ENCODE results near the gene FBXO34. TPM values are rescaled to one million over a fixed set of nuclear protein-coding genes. Genes with fewer than 3 reads are reported as not detected.
"Not testable (repeated sequence)": the region's sequence is repeated elsewhere in the genome, so short reads cannot be mapped to it uniquely, and the experiment has no call there.

The FBXO34 gene
- total and polyA plus RNA-seq, 7 donors, result 6.1 to 57.4 (median 25.8) TPM

DNA sequence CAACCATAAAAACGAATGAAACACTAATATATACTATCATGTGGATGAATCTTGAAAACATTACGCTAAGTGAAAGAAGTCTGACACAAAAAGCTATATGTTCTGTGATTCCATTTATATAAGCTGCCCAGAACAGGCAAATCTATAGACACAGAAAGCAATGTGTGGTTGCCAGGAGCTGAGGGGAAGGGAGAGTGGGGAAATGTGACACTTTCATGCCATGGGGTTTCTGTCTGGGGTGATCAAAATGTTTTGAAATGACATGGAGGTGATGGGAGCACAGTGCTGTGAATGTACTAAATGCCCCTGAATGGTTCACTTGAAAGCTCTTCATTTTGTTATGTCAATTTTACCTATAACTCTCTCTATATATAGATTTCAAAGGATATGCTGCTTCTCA, 110.3 kb downstream of the FBXO34 start:
- DNase-seq, result no peak
- WGBS, 3 donors, result 94 to 96% (median 94%) methylated on average over 2 of the region's 2 CpGs
- Histone ChIP-seq H3K9me3 (no peaks in the 10 kb centered on the region), H3K4me3 (no peak overlapping the region), H3K27ac (peak overlapping the region; percentile 11), H3K4me1 (peaks cover 37% of the 10 kb centered on the region), H3K27me3 (ENCODE audit: insufficient read depth in 3 of 3, low read length in 2 of 3) (no peaks in the 10 kb centered on the region), H3K36me3 (ENCODE audit: insufficient read depth in 1 of 2, low read depth in 1 of 2) (peaks cover 6 to 71% of the 10 kb centered on the region in 2 donors)
- TF ChIP-seq, protein P1, sequence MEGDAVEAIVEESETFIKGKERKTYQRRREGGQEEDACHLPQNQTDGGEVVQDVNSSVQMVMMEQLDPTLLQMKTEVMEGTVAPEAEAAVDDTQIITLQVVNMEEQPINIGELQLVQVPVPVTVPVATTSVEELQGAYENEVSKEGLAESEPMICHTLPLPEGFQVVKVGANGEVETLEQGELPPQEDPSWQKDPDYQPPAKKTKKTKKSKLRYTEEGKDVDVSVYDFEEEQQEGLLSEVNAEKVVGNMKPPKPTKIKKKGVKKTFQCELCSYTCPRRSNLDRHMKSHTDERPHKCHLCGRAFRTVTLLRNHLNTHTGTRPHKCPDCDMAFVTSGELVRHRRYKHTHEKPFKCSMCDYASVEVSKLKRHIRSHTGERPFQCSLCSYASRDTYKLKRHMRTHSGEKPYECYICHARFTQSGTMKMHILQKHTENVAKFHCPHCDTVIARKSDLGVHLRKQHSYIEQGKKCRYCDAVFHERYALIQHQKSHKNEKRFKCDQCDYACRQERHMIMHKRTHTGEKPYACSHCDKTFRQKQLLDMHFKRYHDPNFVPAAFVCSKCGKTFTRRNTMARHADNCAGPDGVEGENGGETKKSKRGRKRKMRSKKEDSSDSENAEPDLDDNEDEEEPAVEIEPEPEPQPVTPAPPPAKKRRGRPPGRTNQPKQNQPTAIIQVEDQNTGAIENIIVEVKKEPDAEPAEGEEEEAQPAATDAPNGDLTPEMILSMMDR (IDR thresholded peaks at IDR 0.05), result no peak
- ATAC-seq, result no peak
- intact Hi-C loops (cut with DNase I), result no loop called here

DNA sequence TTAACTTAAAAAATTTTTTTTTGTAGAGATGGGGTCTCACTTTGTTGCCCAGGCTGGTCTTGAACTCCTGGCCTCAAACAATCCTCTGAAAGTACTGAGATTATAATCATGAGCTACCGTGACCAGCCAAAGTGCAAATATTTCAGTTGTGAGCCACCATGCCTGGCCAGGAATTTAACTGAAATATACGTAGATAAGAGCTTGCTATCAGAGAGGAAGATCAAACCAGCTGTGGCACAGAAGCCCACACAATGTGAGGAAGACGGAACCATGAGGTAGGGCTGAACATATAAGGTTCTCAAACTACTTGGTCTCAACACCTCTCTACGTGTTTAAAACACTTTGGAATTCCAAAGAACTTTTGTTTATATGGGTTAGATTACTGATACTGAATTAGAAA, 111.3 kb downstream of the FBXO34 start:
- Histone ChIP-seq H3K27ac (peak overlapping the region; percentile 84), H3K4me3 (no peak overlapping the region), H3K27me3 (ENCODE audit: insufficient read depth in 3 of 3, low read length in 2 of 3) (no peaks in the 10 kb centered on the region), H3K9me3 (no peaks in the 10 kb centered on the region), H3K4me1 (peaks cover 37% of the 10 kb centered on the region), H3K36me3 (ENCODE audit: insufficient read depth in 1 of 2, low read depth in 1 of 2) (peaks cover 2 to 67% of the 10 kb centered on the region in 2 donors)
- intact Hi-C loops (cut with DNase I), result no loop called here
- ATAC-seq (no peak), DNase-seq (no peak)
- TF ChIP-seq, protein P1 (IDR thresholded peaks at IDR 0.05), result no peak
- WGBS, 3 donors, result 42 to 62% (median 43%) methylated on average over 4 of the region's 4 CpGs

DNA sequence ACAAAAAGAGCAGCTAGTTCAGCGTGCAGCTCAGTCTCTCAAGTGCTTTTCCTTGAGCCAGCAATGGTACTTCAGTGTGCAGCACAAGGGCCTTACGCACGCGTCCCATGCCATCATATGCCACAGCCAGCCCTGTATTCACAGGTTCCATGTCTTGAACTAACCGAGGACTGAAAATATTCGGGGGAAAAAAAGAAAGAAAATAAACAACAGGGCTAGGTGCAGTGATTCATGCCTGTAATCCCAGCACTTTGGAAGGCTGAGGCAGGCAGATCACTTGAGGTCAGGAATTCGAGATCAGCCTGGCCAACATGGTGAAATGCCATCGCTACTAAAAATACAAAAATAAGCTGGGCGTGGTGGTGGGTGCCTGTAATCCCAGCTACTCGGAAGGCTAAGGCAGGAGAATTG, 111.8 kb downstream of the FBXO34 start:
- WGBS, 3 donors, result 32 to 47% (median 35%) methylated on average over 10 of the region's 10 CpGs
- DNase-seq; H3K9me3 ChIP-seq; H3K27me3 ChIP-seq (ENCODE audit: insufficient read depth in 3 of 3, low read length in 2 of 3); intact Hi-C loops (cut with DNase I): not testable (repeated sequence)
- Histone ChIP-seq H3K27ac (peak overlapping the region; percentile 84), H3K4me1 (peaks cover 40% of the 10 kb centered on the region), H3K4me3 (peak overlapping the region; percentile 35), H3K36me3 (ENCODE audit: insufficient read depth in 1 of 2, low read depth in 1 of 2) (peaks cover 2 to 66% of the 10 kb centered on the region in 2 donors)
- peak; percentile 45 to 80 (median 67) for ATAC-seq

DNA sequence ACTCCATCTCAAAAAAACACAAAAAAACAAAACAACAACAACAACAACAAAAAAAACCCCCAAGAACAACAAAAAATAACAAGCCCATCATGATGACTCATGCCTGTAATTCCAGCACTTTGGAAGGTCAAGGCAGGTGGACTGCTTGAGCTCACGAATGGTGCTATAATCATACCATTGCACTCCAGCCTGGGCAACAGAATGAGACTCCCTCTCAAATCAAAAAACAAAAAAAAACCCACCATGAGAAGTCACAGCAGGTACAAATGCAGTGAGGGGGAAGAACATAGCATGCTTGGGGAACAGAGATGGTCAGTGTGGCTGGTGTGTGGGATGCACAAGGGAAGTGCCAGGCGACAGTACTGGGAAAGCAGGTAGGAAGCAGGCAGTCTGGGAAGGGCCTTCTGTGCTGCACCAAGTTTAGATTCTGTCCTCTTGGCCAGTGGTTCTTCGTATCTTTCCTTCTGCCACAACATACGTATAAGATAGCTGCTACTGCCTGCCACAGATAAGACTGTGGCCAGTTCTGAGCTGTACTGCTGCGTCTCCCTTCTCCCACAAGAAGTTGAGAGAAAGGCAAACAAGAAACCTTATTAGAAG, 112.4 kb downstream of the FBXO34 start:
- TF ChIP-seq, protein P1 (IDR thresholded peaks at IDR 0.05), result no peak
- intact Hi-C loops (cut with DNase I), result no loop called here
- no peaks in the 10 kb centered on the region for H3K27me3 ChIP-seq (ENCODE audit: insufficient read depth in 3 of 3, low read length in 2 of 3)
- DNase-seq (no peak), ATAC-seq (peak; percentile 45 to 61 (median 60))
- no peaks in the 10 kb centered on the region for H3K9me3 ChIP-seq
- peaks cover 46% of the 10 kb centered on the region for H3K4me1 ChIP-seq
- 31 to 45% (median 37%) methylated on average over 5 of the region's 5 CpGs for WGBS, 3 donors
- H3K36me3 ChIP-seq (ENCODE audit: insufficient read depth in 1 of 2, low read depth in 1 of 2), result peaks cover 2 to 64% of the 10 kb centered on the region in 2 donors
- H3K4me3 ChIP-seq, result no peak overlapping the region
- peak overlapping the region; percentile 84 for H3K27ac ChIP-seq

DNA sequence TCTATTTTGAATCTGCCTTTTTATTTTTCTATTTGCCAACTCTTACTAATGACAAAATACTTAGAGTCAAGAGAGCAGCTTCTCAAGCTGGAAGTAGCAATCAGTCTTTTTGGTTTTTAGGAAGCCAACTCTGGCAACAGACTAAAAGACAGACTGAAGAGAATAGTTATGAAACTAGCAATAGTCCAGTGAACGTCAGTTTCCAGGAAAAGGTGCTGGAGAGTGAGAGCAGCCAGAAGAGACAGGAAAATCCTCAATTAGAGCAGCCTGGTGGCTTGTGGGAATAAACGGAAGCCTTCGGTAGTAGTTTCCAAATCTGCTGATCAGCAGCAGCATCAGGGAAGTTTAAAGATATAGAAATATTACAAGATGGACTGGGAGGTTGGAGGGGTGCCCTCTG, 113.3 kb downstream of the FBXO34 start:
- intact Hi-C loops (cut with DNase I), result no loop called here
- no peaks in the 10 kb centered on the region for H3K27me3 ChIP-seq (ENCODE audit: insufficient read depth in 3 of 3, low read length in 2 of 3)
- H3K9me3 ChIP-seq, result no peaks in the 10 kb centered on the region
- peaks cover 55% of the 10 kb centered on the region for H3K4me1 ChIP-seq
- TF ChIP-seq, protein P1 (IDR thresholded peaks at IDR 0.05), result no peak
- DNase-seq (no peak), ATAC-seq (peak in 1 of 4 donors; percentile 21)
- WGBS, 3 donors, result 21 to 38% (median 28%) methylated on average over 3 of the region's 3 CpGs
- no peak overlapping the region for H3K4me3 ChIP-seq
- H3K36me3 ChIP-seq (ENCODE audit: insufficient read depth in 1 of 2, low read depth in 1 of 2), result peaks cover 2 to 62% of the 10 kb centered on the region in 2 donors
- peak overlapping the region; percentile 84 for H3K27ac ChIP-seq

All from psoas muscle (tissue), 8 donors.